Left lobe of liver (tissue), 2 donors: ENCODE data around the gene KLHL10. TPM values are rescaled to one million over a fixed set of nuclear protein-coding genes. Genes with fewer than 3 reads are reported as not detected.

Source experiments
- ATAC-seq: fragments of 200-7000 bp; cut with Tn5 transposase; one replicate; pipeline ENCODE4 v1.9.1; 2020; ENCODE audit warnings: mild to moderate bottlenecking, moderate library complexity
- DNase-seq: peaks from one replicate; pipeline ENCODE4 v3.0.0-alpha.2; 2020; ENCODE audit warnings: low spot score
- total RNA-seq: library from RNA; stranded (reverse); gene quantifications from one replicate; pipeline ENCODE4 v1.2.1, GENCODE V29; 2021
- donor health status: DM: no; HTN: no; CAD: no; lungs with moderate emphysema.
- donor health status: DM: no; HTN: yes; CAD: no.

KLHL10 gene
- total RNA-seq, 1 donor from 2014 or later = not detected

- ATAC-seq (no peak), DNase-seq (no peak)
Observed at GRCh38 chr17:41892021-41892376, 54.4 kb downstream of the KLHL10 start.

DNA sequence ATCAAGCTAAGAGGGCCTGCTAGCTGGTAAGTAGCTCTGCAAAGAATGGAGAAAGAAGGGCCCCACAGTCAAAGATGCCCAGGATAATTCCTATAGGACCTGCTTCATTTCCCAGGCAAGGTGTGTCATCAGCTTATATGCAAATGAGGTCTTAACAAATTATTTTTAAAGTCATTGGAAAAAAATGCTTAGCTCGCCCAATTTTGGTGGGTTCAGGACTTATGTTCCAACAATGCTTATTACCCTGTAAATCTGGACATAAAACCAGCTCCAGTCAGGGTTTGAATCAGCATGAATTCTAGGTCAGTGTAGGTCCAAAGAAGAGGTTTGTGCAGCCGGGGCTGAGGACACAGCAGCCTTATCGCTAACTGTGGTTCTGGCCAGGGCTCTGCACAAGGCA is 55.8 kb downstream of the KLHL10 start:
- ATAC-seq (no peak), DNase-seq (no peak)

DNA sequence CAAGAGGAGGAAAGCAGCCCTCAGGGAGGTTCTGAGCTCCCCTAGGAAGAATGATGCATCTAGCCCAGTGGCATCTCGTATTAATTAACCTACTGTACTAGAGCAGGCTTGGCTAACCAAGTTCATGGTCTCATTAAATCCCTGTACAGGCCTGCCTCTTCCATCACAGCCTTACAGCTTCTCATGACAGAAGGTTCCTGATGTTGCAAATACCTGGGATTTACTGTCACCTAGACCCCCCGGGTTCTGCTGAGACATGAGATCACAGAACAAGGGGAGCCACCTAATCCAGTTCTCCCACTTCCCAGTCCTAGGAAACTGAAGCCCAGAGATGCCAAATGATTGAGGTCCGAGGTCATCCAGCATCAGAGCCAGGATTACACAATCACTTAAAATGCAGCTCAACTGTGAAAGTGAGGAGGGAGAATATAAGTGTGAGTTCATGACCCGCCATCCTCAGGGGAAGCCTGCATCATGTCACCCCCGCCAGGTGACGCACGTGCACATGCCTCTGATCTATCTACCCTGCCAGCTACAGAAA is 57.2 kb downstream of the KLHL10 start:
- ATAC-seq = peak; percentile 78
- peak; percentile 62 for DNase-seq

DNA sequence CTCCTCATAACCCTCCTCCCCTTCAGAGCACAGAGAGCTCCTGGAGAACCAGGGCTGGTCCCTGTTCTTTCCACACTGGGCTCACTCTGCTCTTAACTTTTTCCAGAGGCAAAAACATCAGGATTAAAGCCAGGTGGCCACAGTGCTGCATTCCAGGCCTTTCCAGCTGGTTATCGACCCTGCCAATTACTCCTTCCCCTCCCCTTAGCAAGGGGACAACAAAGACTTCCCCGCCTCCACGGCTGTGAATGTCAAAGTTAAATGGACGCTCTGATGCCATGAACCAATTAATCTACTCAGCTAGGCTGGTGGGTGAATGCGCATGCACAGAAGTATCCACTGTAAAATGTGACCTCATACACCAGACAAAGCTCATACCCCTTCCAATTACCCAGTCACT is 58.0 kb downstream of the KLHL10 start:
- no peak for DNase-seq
- peak; percentile 77 for ATAC-seq

DNA sequence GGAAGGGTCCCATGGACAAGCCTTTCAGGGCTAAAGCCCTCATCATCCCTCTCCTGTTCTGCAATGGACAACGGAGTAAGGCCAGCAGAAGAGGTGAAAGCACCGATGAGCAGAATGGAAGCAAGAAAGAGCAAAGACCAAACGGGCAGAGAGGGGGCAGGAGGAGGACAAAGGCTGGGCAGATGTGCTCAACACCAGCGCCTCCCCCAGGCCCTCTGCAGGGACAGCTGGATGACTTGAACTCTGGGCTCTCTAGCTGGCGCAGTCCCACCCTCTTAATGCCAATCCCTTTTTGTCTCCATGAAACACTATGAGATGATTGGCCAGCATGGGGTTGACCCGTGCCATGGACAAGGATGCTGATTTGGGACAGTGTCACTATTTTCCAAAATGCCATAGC is 59.1 kb downstream of the KLHL10 start:
- DNase-seq (no peak), ATAC-seq (no peak)

Other genes with a start within 250 kb of the KLHL10 start
- not detected for gene KRT16, start 225.1 kb upstream of the KLHL10 start, total RNA-seq
- gene KRT17, start 213.2 kb upstream of the KLHL10 start, total RNA-seq = not detected
- gene EIF1, start 148.9 kb upstream of the KLHL10 start, total RNA-seq = 257 TPM
- gene GAST, start 125.5 kb upstream of the KLHL10 start, total RNA-seq = not detected
- not detected for gene HAP1, start 103.2 kb upstream of the KLHL10 start, total RNA-seq
- 72.5 TPM for gene JUP, start 51.1 kb upstream of the KLHL10 start, total RNA-seq
- gene P3H4, start 25.9 kb upstream of the KLHL10 start, total RNA-seq = 3.3 TPM
- gene FKBP10, start 24.8 kb upstream of the KLHL10 start, total RNA-seq = 5.1 TPM
- 24.3 TPM for gene NT5C3B, start 1.6 kb upstream of the KLHL10 start, total RNA-seq
- gene KLHL11, start 27.6 kb downstream of the KLHL10 start, total RNA-seq = 5.9 TPM
- 20.9 TPM for gene ACLY, start 81.1 kb downstream of the KLHL10 start, total RNA-seq
- 0.30 TPM for gene ODAD4, start 92.8 kb downstream of the KLHL10 start, total RNA-seq
- 31.4 TPM for gene CNP, start 129.0 kb downstream of the KLHL10 start, total RNA-seq
- 33.2 TPM for gene DNAJC7, start 179.6 kb downstream of the KLHL10 start, total RNA-seq
- 12.9 TPM for gene NKIRAS2, start 182.3 kb downstream of the KLHL10 start, total RNA-seq
- 0.20 TPM for gene C17orf113, start 212.8 kb downstream of the KLHL10 start, total RNA-seq